Neural progenitor cell (in vitro differentiated cells): ENCODE results near the gene ACSL4. TPM values are rescaled to one million over a fixed set of nuclear protein-coding genes. Genes with fewer than 3 reads are reported as not detected.
"Not testable (repeated sequence)": the region's sequence is repeated elsewhere in the genome, so short reads cannot be mapped to it uniquely, and the experiment has no call there.

ENCODE experiments used
- DNase-seq: peaks from one replicate; pipeline ENCODE4 v3.0.0-alpha.2; 2016; ENCODE audit warnings: low spot score
- H2AFZ ChIP-seq: fragments of 200-600 bp; sonication (generic); replicated peaks from 2 replicates; pipeline ENCODE4 v1.6.1; 2016; ENCODE audit warnings: antibody characterized with exemption
- H3F3A ChIP-seq: fragments of 200-600 bp; sonication (generic); 2 replicates; pipeline ENCODE4 v1.6.1; 2016; ENCODE audit warnings: antibody characterized with exemption, low read depth
- H3K27ac ChIP-seq: fragments of 200-600 bp; sonication (generic); 2 replicates; pipeline ENCODE4 v1.5.1; 2016; ENCODE audit warnings: mild to moderate bottlenecking
- H3K27me3 ChIP-seq: fragments of 200-600 bp; sonication (generic); 2 replicates; pipeline ENCODE4 v1.6.1; 2016; ENCODE audit warnings: mild to moderate bottlenecking, moderate library complexity
- H3K36me3 ChIP-seq: fragments of 200-600 bp; sonication (generic); 2 replicates; pipeline ENCODE4 v1.5.1; 2016
- H3K4me1 ChIP-seq: fragments of 200-600 bp; sonication (generic); 2 replicates; pipeline ENCODE4 v1.6.1; 2016; ENCODE audit warnings: mixed run types
- H3K4me2 ChIP-seq: fragments of 200-600 bp; sonication (generic); 2 replicates; pipeline ENCODE4 v1.6.1; 2016
- H3K4me3 ChIP-seq: fragments of 200-600 bp; sonication (generic); 2 replicates; pipeline ENCODE4 v1.5.1; 2016
- H3K79me2 ChIP-seq: fragments of 200-600 bp; sonication (generic); 2 replicates; pipeline ENCODE4 v1.6.1; 2016; ENCODE audit warnings: low read depth
- H3K9ac ChIP-seq: fragments of 200-600 bp; sonication (generic); 2 replicates; pipeline ENCODE4 v1.6.1; 2016
- H3K9me3 ChIP-seq: fragments of 200-600 bp; sonication (generic); 2 replicates; pipeline ENCODE4 v1.5.1; 2016; ENCODE audit warnings: low read depth
- H4K20me1 ChIP-seq: fragments of 200-600 bp; sonication (generic); 2 replicates; pipeline ENCODE4 v1.6.1; 2016; ENCODE audit warnings: low read depth
- H3K27ac Mint-ChIP-seq: 3 replicates; pipeline ENCODE4 v1.8.0; 2021; ENCODE audit warnings: mixed read lengths
- H3K27me3 Mint-ChIP-seq: 2 replicates; pipeline ENCODE4 v1.8.0; 2022; ENCODE audit warnings: low read depth, mild to moderate bottlenecking, inconsistent platforms, moderate library complexity, mixed read lengths; ENCODE audit not compliant: insufficient read depth
- H3K36me3 Mint-ChIP-seq: 3 replicates; pipeline ENCODE4 v1.8.0; 2021; ENCODE audit warnings: mixed read lengths
- H3K4me1 Mint-ChIP-seq: 3 replicates; pipeline ENCODE4 v1.8.0; 2021; ENCODE audit warnings: mixed read lengths
- H3K4me3 Mint-ChIP-seq: 3 replicates; pipeline ENCODE4 v1.8.0; 2021; ENCODE audit warnings: mild to moderate bottlenecking, moderate library complexity, mixed read lengths
- H3K9me3 Mint-ChIP-seq: 3 replicates; pipeline ENCODE4 v1.8.0; 2020; ENCODE audit warnings: mixed read lengths
- EZH2 ChIP-seq: fragments of 200-600 bp; sonication (generic); IDR thresholded peaks from 2 replicates; pipeline ENCODE4 v1.6.1; 2017; ENCODE audit warnings: antibody characterized with exemption, mild to moderate bottlenecking, moderate library complexity
- EZH2phosphoT487 ChIP-seq: fragments of 200-600 bp; sonication (generic); IDR thresholded peaks from 2 replicates; pipeline ENCODE4 v1.6.1; 2017; ENCODE audit warnings: antibody characterized with exemption
- total RNA-seq: library from RNA; depleted of rRNA; stranded (reverse); fragments of >200 nt; gene quantifications from 2 replicates; pipeline ENCODE4 v1.2.3, GENCODE V29; 2015; ENCODE audit warnings: low replicate concordance
- TF ChIP-seq, protein P1 (sequence below): fragments of 200-600 bp; sonication (generic); IDR thresholded peaks from 2 replicates; pipeline ENCODE4 v1.5.1; 2017; ENCODE audit warnings: antibody characterized with exemption, mild to moderate bottlenecking

ACSL4 gene
- total RNA-seq, 1 donor from 2014 or later: 87.3 TPM

DNA sequence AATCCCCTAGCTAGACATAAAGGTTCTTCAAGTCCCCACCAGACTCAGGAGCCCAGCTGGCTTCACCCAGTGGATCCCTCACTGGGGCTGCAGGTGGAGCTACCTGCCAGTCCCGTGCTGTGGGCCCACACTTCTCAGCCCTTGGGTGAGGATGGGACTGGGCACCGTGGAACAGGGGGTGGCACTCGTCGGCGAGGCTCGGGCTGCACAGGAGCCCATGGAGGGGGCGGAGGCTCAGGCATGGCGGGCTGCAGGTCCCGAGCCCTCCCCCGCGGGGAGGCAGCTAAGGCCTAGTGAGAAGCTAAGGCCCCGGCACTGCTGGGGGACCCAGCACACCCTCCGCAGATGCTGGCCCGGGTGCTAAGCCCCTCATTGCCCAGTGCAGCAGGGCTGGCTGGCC lies 16.1 kb upstream of the ACSL4 start:
- H3K27ac Mint-ChIP-seq: no peak overlapping the region
- H3K27me3 Mint-ChIP-seq: no peaks in the 10 kb centered on the region
- no peak overlapping the region for H3K27ac ChIP-seq
- no peaks in the 10 kb centered on the region for H3F3A ChIP-seq
- H3K4me3 ChIP-seq: no peak overlapping the region
- H3K79me2 ChIP-seq: no peaks in the 10 kb centered on the region
- peaks cover 9% of the 10 kb centered on the region for H3K9me3 Mint-ChIP-seq
- no peak overlapping the region for H3K4me3 Mint-ChIP-seq
- no peaks in the 10 kb centered on the region for H4K20me1 ChIP-seq
- H3K27me3 ChIP-seq: no peaks in the 10 kb centered on the region
- no peaks in the 10 kb centered on the region for H3K4me1 ChIP-seq
- TF ChIP-seq EZH2 (no peak), EZH2phosphoT487 (no peak)
- TF ChIP-seq, protein P1, sequence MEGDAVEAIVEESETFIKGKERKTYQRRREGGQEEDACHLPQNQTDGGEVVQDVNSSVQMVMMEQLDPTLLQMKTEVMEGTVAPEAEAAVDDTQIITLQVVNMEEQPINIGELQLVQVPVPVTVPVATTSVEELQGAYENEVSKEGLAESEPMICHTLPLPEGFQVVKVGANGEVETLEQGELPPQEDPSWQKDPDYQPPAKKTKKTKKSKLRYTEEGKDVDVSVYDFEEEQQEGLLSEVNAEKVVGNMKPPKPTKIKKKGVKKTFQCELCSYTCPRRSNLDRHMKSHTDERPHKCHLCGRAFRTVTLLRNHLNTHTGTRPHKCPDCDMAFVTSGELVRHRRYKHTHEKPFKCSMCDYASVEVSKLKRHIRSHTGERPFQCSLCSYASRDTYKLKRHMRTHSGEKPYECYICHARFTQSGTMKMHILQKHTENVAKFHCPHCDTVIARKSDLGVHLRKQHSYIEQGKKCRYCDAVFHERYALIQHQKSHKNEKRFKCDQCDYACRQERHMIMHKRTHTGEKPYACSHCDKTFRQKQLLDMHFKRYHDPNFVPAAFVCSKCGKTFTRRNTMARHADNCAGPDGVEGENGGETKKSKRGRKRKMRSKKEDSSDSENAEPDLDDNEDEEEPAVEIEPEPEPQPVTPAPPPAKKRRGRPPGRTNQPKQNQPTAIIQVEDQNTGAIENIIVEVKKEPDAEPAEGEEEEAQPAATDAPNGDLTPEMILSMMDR: no peak
- H3K9ac ChIP-seq: no peak overlapping the region
- H3K36me3 Mint-ChIP-seq: no peaks in the 10 kb centered on the region
- no peak for DNase-seq
- H3K4me1 Mint-ChIP-seq: peaks cover 4% of the 10 kb centered on the region
- no peaks in the 10 kb centered on the region for H3K9me3 ChIP-seq
- H2AFZ ChIP-seq: no peak overlapping the region
- no peak overlapping the region for H3K4me2 ChIP-seq
- no peaks in the 10 kb centered on the region for H3K36me3 ChIP-seq

DNA sequence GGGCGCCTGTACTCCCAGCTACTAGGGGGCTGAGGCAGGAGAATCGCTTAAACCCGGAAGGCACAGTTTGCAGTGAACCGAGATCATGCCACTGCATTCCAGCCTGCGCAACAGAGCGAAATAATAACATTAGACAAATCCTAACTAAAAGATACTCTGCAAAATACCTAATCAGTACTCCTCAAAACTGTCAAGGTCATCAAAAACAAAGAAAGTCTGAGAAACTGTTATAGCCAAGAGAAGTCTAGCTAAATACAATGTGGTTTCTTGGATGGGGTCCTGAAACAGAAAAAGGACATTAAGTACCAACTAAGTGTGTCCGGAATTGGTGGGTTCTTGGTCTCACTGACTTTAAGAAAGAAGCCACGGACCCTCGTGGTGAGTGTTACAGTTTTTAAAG lies 14.6 kb upstream of the ACSL4 start:
- no peak for DNase-seq
- Histone ChIP-seq H3K9me3 (no peaks in the 10 kb centered on the region), H3F3A (no peaks in the 10 kb centered on the region), H3K79me2 (no peaks in the 10 kb centered on the region), H4K20me1 (no peaks in the 10 kb centered on the region), H3K4me1 (no peaks in the 10 kb centered on the region), H3K27me3 (no peaks in the 10 kb centered on the region), H3K27ac (no peak overlapping the region), H3K4me2 (no peak overlapping the region), H2AFZ (no peak overlapping the region), H3K9ac (no peak overlapping the region), H3K4me3 (no peak overlapping the region), H3K36me3 (no peaks in the 10 kb centered on the region)
- Mint-ChIP-seq H3K36me3 (no peaks in the 10 kb centered on the region), H3K4me1 (peaks cover 4% of the 10 kb centered on the region), H3K27ac (peak overlapping the region; percentile 11), H3K27me3 (no peaks in the 10 kb centered on the region), H3K9me3 (peaks cover 9% of the 10 kb centered on the region), H3K4me3 (no peak overlapping the region)
- TF ChIP-seq EZH2phosphoT487: no peak
- no peak for TF ChIP-seq EZH2
- TF ChIP-seq, protein P1: no peak

DNA sequence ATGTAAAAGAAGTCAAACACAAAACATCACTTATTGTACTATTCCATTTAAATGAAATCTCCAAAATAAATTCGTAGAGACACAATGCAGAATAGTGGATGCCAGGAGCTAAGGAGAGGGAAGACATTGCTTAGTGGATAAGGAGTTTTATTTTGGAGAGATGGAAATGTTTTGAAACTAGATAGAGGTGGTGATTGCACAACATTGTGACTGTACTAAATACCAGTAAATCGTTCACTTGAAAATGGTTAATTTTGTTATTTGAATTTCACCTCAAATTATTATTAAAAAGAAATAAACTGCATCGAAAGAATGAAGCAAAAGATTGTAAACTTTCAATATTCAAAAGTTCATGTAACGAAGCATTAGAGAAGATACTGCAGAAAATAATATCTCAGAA lies 9.7 kb upstream of the ACSL4 start:
- no peak overlapping the region for H3K4me3 Mint-ChIP-seq
- DNase-seq: no peak
- no peaks in the 10 kb centered on the region for H3K27me3 Mint-ChIP-seq
- H2AFZ ChIP-seq: no peak overlapping the region
- no peaks in the 10 kb centered on the region for H3K9me3 ChIP-seq
- no peaks in the 10 kb centered on the region for H3K36me3 ChIP-seq
- no peak overlapping the region for H3K4me2 ChIP-seq
- H3F3A ChIP-seq: no peaks in the 10 kb centered on the region
- H3K27me3 ChIP-seq: no peaks in the 10 kb centered on the region
- H3K36me3 Mint-ChIP-seq: no peaks in the 10 kb centered on the region
- H3K27ac ChIP-seq: no peak overlapping the region
- H3K4me3 ChIP-seq: no peak overlapping the region
- no peaks in the 10 kb centered on the region for H3K79me2 ChIP-seq
- no peaks in the 10 kb centered on the region for H3K4me1 ChIP-seq
- no peak overlapping the region for H3K27ac Mint-ChIP-seq
- TF ChIP-seq EZH2phosphoT487 (no peak), EZH2 (no peak)
- TF ChIP-seq, protein P1: no peak
- H3K9me3 Mint-ChIP-seq: no peaks in the 10 kb centered on the region
- no peaks in the 10 kb centered on the region for H4K20me1 ChIP-seq
- H3K9ac ChIP-seq: no peak overlapping the region
- H3K4me1 Mint-ChIP-seq: peaks cover 8% of the 10 kb centered on the region

DNA sequence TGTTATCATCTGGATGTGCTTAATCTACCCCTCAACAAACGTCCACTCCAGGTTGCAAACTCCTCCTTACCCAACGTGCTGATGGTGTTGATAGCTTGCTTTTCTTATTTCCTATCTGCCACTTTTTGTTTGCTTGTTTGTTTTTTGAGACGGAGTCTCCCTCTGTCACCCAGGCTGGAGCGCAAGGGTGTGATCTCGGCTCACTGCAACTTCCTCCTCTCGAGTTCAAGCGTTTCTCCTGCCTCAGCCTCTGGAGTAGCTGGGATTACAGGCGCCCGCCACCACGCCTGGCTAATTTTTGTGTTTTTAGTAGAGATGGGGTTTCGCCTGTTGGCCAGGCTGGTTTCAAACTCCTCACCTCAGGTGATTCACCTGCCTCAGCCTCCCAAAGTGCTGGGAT lies 7.8 kb upstream of the ACSL4 start:
- DNase-seq, H3K36me3 Mint-ChIP-seq, H3K4me1 Mint-ChIP-seq, H3K9ac ChIP-seq, H3K36me3 ChIP-seq, H3K9me3 Mint-ChIP-seq, H4K20me1 ChIP-seq, H3K79me2 ChIP-seq, H3F3A ChIP-seq, H3K27ac Mint-ChIP-seq, H3K27me3 Mint-ChIP-seq, H3K27ac ChIP-seq, H3K4me2 ChIP-seq, H3K9me3 ChIP-seq, H3K4me3 Mint-ChIP-seq, H3K27me3 ChIP-seq, H3K4me1 ChIP-seq, H2AFZ ChIP-seq, H3K4me3 ChIP-seq: not testable (repeated sequence)
